Endothelial cell of umbilical vein (primary cell): ENCODE measurements around the gene C4orf17. TPM values are rescaled to one million over a fixed set of nuclear protein-coding genes. Genes with fewer than 3 reads are reported as not detected.
A peak's percentile ranks its signal among the peaks of the same experiment; 100 is the strongest.

Experiments used
- BruUV-seq: library from RNA; stranded (reverse); fragments of 400-500 nt; replicated peaks from 2 replicates; lab custom pipeline; 2021; lab: Mats Ljungman, UMichigan
- CTCF ChIA-PET: fragments of 300-600, 350-600 bp; sonication (Branson Sonifier 250); formaldehyde crosslinking; loops from one replicate; lab custom pipeline; 2021; ENCODE audit warnings: antibody characterized with exemption, inconsistent platforms; lab: Charles Lee
- POLR2A ChIA-PET: fragments of 300-600, 350-600 bp; sonication (Branson Sonifier 250); formaldehyde crosslinking; loops from one replicate; lab custom pipeline; 2021; ENCODE audit warnings: antibody characterized with exemption, inconsistent platforms; lab: Charles Lee
- DNase-seq: peaks from one replicate; pipeline ENCODE4 v3.0.0-alpha.2; 2011; ENCODE audit warnings: low read depth, low spot score
- FAIRE-seq: peaks from 2 replicates; lab custom pipeline; 2011; peaks lifted over from hg19 to GRCh38; lab: Jason Lieb, UNC
- H2AFZ ChIP-seq: 2 replicates; pipeline ENCODE4 v1.6.0; 2012; ENCODE audit warnings: low read depth, low read length, control low read depth, inconsistent platforms
- H3K27ac ChIP-seq: 2 replicates; pipeline ENCODE4 v1.5.1; 2011; ENCODE audit warnings: low read depth, mild to moderate bottlenecking, control low read depth, low read length, moderate library complexity; ENCODE audit not compliant: insufficient read depth
- H3K27me3 ChIP-seq, 2 experiments: 2 replicates each; pipeline versions ENCODE4 v1.6.0 to v1.6.1; 2011; ENCODE audit warnings: low read length in 2 of 2, mixed read lengths in 1 of 2; ENCODE audit not compliant: control insufficient read depth in 2 of 2, insufficient read depth in 2 of 2
- H3K36me3 ChIP-seq, 2 experiments: 2 replicates in 1 of 2; 3 replicates in 1 of 2; pipeline ENCODE4 v1.5.1; 2011; ENCODE audit warnings: low read length in 2 of 2, mild to moderate bottlenecking in 1 of 2, moderate library complexity in 1 of 2; ENCODE audit not compliant: control insufficient read depth in 2 of 2, insufficient read depth in 2 of 2; ENCODE audit errors: extremely low read depth in 1 of 2
- H3K4me1 ChIP-seq: 3 replicates; pipeline ENCODE4 v1.5.1; 2011; ENCODE audit warnings: mild to moderate bottlenecking, low read length; ENCODE audit not compliant: control insufficient read depth, insufficient read depth; ENCODE audit errors: extremely low read depth
- H3K4me2 ChIP-seq: 2 replicates; pipeline ENCODE4 v1.6.1; 2011; ENCODE audit warnings: low read length, control low read depth, mixed read lengths; ENCODE audit not compliant: insufficient read depth
- H3K4me3 ChIP-seq, 3 experiments: fragments of 200-600 bp in 1 of 3; sonication (generic), shearing (Covaris generic) in 1 of 3; replicated peaks in 1 of 3; 2 replicates each; pipeline ENCODE4 v1.5.1; 2011 to 2016; ENCODE audit warnings: control low read depth in 3 of 3, low read length in 3 of 3, mild to moderate bottlenecking in 2 of 3, inconsistent platforms in 1 of 3, low read depth in 1 of 3, moderate library complexity in 1 of 3; ENCODE audit not compliant: insufficient read depth in 1 of 3
- H3K79me2 ChIP-seq: 2 replicates; pipeline ENCODE4 v1.6.0; 2012; ENCODE audit warnings: low read length, inconsistent platforms; ENCODE audit not compliant: control insufficient read depth, insufficient read depth
- H3K9ac ChIP-seq: replicated peaks from 2 replicates; pipeline ENCODE3; 2011; ENCODE audit warnings: low read length, control low read depth; ENCODE audit not compliant: insufficient read depth; ENCODE audit errors: extremely low read depth
- H3K9me1 ChIP-seq: replicated peaks from 3 replicates; pipeline ENCODE4 v1.6.0; 2011; ENCODE audit warnings: mild to moderate bottlenecking, low read length; ENCODE audit not compliant: control insufficient read depth, insufficient read depth; ENCODE audit errors: extremely low read depth
- H3K9me3 ChIP-seq: replicated peaks from 2 replicates; pipeline ENCODE4 v1.5.1; 2012; ENCODE audit warnings: low read length, inconsistent platforms; ENCODE audit not compliant: control insufficient read depth, insufficient read depth
- H4K20me1 ChIP-seq: replicated peaks from 2 replicates; pipeline ENCODE3; 2011; ENCODE audit warnings: mild to moderate bottlenecking, low read length; ENCODE audit not compliant: control insufficient read depth, insufficient read depth; ENCODE audit errors: extremely low read depth
- EZH2 ChIP-seq: IDR thresholded peaks from 2 replicates; pipeline ENCODE4 v1.6.1; 2012; ENCODE audit warnings: borderline replicate concordance, low read depth, mild to moderate bottlenecking, moderate library complexity, low read length, inconsistent platforms; ENCODE audit not compliant: severe bottlenecking
- FOS ChIP-seq: IDR thresholded peaks from 2 replicates; pipeline ENCODE4 v1.6.1; 2011; ENCODE audit warnings: mild to moderate bottlenecking, low read length, moderate library complexity, borderline replicate concordance; ENCODE audit not compliant: insufficient read depth
- GATA2 ChIP-seq: IDR thresholded peaks from 2 replicates; pipeline ENCODE4 v1.7.0; 2011; ENCODE audit warnings: low read depth, mild to moderate bottlenecking, moderate library complexity, mixed read lengths, low read length; ENCODE audit not compliant: insufficient read length, insufficient read depth
- JUN ChIP-seq: IDR thresholded peaks from 2 replicates; pipeline ENCODE4 v1.6.1; 2011; ENCODE audit warnings: borderline replicate concordance, low read depth; ENCODE audit not compliant: insufficient read length, insufficient read depth
- MAX ChIP-seq: IDR thresholded peaks from 2 replicates; pipeline ENCODE4 v1.6.1; 2011; ENCODE audit not compliant: insufficient read depth, insufficient read length
- MYC ChIP-seq: IDR thresholded peaks from one replicate; pipeline ENCODE4 v1.6.1; 2011; ENCODE audit warnings: mild to moderate bottlenecking, low read depth, low read length
- POLR2A ChIP-seq: IDR thresholded peaks from 2 replicates; pipeline ENCODE4 v1.6.1; 2012; ENCODE audit warnings: low read depth, mild to moderate bottlenecking, control low read depth, low read length
- POLR2AphosphoS5 ChIP-seq: IDR thresholded peaks from 2 replicates; pipeline ENCODE4 v1.6.1; 2012; ENCODE audit warnings: low read depth, mild to moderate bottlenecking, control low read depth, low read length, moderate library complexity; ENCODE audit not compliant: insufficient read depth
- dilution Hi-C: fragments of 300-500 bp; cut with MboI; formaldehyde crosslinking; loops from one replicate; pipeline ENCODE4 v1.15.0; 2019; ENCODE audit warnings: low sequenced_read_pairs; ENCODE audit not compliant: extremely low pct_ligation_motif_present
- intact Hi-C: fragments of 100-400 bp; cut with micrococcal nuclease; formaldehyde crosslinking; loops from one replicate; pipeline ENCODE4 v1.10.0; 2022
- polyA plus RNA-seq, 4 experiments: library from polyadenylated mRNA; depleted of rRNA in 3 of 4; stranded (reverse) in 3 of 4; unstranded in 1 of 4; fragments of >200 nt; gene quantifications; 2 replicates each; pipeline versions ENCODE4 v1.2.1 to v1.2.3, GENCODE V29; 2011 to 2012; ENCODE audit warnings: missing spikeins in 1 of 4
- total RNA-seq: library from RNA; stranded (reverse); gene quantifications from 2 replicates; pipeline ENCODE4 v1.2.3, GENCODE V29; 2021
- TF ChIP-seq, protein P1 (sequence below), 2 donors: IDR thresholded peaks; 1 replicate in 1 of 2; 2 replicates in 1 of 2; pipeline ENCODE4 v1.5.1; 2011; ENCODE audit warnings: low read length in 2 of 2, mild to moderate bottlenecking in 2 of 2, moderate library complexity in 2 of 2, control low read depth in 1 of 2, inconsistent platforms in 1 of 2, low read depth in 1 of 2; ENCODE audit not compliant: insufficient read depth in 1 of 2; ENCODE audit errors: extremely low read depth in 1 of 2

C4orf17 gene
- total and polyA plus RNA-seq, 2 donors (not counting 3 experiments of a cell fraction or from before 2014, with no cell fraction given) = not detected

- Histone ChIP-seq H2AFZ (peak within 1 kb of the TSS; percentile 82), H4K20me1 (no peaks in the 10 kb centered on the region), H3K4me3 (peak within 1 kb of the TSS; percentile 38 to 85 (median 73)), H3K9ac (peak within 1 kb of the TSS; percentile 93), H3K27me3 (peaks cover 3 to 11% of the 10 kb centered on the region in 2 experiments), H3K4me2 (peak within 1 kb of the TSS; percentile 75), H3K27ac (peak within 1 kb of the TSS; percentile 90), H3K9me3 (no peaks in the 10 kb centered on the region), H3K36me3 (no peaks in the 10 kb centered on the region), H3K79me2 (no peaks in the 10 kb centered on the region), H3K4me1 (peaks cover 6% of the 10 kb centered on the region), H3K9me1 (no peaks in the 10 kb centered on the region)
- peak; percentile 96 for FAIRE-seq
- dilution Hi-C loops (no loop called here), intact Hi-C loops (loop anchor here (1.0 to 5.0 kb wide), 9 partner anchors 321 to 1784 kb away; partner anchors contain the start of genes ADH5, EIF4E, H2AZ1 and LAMTOR3)
- peak; percentile 98 for DNase-seq
- TSS peak; percentile 92 for BruUV-seq
- TF ChIP-seq MYC (no peak), EZH2 (no peak), POLR2A (no peak), MAX (peak; percentile 4), JUN (peak; percentile 31), FOS (no peak), GATA2 (no peak), POLR2AphosphoS5 (peak; percentile 30)
- TF ChIP-seq, protein P1, sequence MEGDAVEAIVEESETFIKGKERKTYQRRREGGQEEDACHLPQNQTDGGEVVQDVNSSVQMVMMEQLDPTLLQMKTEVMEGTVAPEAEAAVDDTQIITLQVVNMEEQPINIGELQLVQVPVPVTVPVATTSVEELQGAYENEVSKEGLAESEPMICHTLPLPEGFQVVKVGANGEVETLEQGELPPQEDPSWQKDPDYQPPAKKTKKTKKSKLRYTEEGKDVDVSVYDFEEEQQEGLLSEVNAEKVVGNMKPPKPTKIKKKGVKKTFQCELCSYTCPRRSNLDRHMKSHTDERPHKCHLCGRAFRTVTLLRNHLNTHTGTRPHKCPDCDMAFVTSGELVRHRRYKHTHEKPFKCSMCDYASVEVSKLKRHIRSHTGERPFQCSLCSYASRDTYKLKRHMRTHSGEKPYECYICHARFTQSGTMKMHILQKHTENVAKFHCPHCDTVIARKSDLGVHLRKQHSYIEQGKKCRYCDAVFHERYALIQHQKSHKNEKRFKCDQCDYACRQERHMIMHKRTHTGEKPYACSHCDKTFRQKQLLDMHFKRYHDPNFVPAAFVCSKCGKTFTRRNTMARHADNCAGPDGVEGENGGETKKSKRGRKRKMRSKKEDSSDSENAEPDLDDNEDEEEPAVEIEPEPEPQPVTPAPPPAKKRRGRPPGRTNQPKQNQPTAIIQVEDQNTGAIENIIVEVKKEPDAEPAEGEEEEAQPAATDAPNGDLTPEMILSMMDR (IDR thresholded peaks at IDR 0.05; ENCODE audit: extremely low read depth in 1 of 2, insufficient read depth in 1 of 2, low read depth in 1 of 2, low read length in 2 of 2) = no peak
- ChIA-PET POLR2A (interaction anchor here (1.0 to 1.6 kb wide), 2 partner anchors 385 to 387 kb away, joined by 4 to 7 read pairs; no protein-coding TSS in a partner anchor), CTCF (interaction anchor here (0.6 to 2.5 kb wide), 8 partner anchors 9 to 530 kb away, joined by 3 to 18 read pairs (median 6); partner anchors contain the start of gene DNAJB14)
Measured at GRCh38 chr4:99563310-99564186, 52.7 kb downstream of the C4orf17 start, which contains the start of gene TRMT10A. TRMT10A (minus strand) TSS chr4:99564039; CDS start chr4:99559338, 4,701 bp downstream.
